ENCODE results near the gene GSTA4.

GRCh38 chr6:52953911-52954839 lies 40.9 kb downstream of the GSTA4 start:
- TF ChIP-seq, protein P1, sequence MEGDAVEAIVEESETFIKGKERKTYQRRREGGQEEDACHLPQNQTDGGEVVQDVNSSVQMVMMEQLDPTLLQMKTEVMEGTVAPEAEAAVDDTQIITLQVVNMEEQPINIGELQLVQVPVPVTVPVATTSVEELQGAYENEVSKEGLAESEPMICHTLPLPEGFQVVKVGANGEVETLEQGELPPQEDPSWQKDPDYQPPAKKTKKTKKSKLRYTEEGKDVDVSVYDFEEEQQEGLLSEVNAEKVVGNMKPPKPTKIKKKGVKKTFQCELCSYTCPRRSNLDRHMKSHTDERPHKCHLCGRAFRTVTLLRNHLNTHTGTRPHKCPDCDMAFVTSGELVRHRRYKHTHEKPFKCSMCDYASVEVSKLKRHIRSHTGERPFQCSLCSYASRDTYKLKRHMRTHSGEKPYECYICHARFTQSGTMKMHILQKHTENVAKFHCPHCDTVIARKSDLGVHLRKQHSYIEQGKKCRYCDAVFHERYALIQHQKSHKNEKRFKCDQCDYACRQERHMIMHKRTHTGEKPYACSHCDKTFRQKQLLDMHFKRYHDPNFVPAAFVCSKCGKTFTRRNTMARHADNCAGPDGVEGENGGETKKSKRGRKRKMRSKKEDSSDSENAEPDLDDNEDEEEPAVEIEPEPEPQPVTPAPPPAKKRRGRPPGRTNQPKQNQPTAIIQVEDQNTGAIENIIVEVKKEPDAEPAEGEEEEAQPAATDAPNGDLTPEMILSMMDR (IDR thresholded peaks at IDR 0.05; ENCODE audit: poor library complexity): no peak
- TF ChIP-seq EZH2 (IDR thresholded peaks at IDR 0.05; ENCODE audit: borderline replicate concordance): no peak
- no peak for TF ChIP-seq EZH2phosphoT487 (IDR thresholded peaks at IDR 0.05; ENCODE audit: low read depth, severe bottlenecking, unreplicated experiment)
